Activated CD4-positive, alpha-beta T cell treated with anti-CD3 and anti-CD28 coated beads for 4 hours (primary cell): ENCODE results near the gene MYLK3.

Source experiments
- DNase-seq, 2 donors: peaks; one replicate each; pipeline ENCODE4 v3.0.0-alpha.2; 2020

The MYLK3 gene

GRCh38 chr16:46757339-46758050 is 9.4 kb upstream of the MYLK3 start:
- DNase-seq = no peak

- no peak for DNase-seq
Measured at GRCh38 chr16:46756772-46757171, 8.6 kb upstream of the MYLK3 start.

- DNase-seq = no peak
Measured at GRCh38 chr16:46753015-46753414, 4.9 kb upstream of the MYLK3 start.

GRCh38 chr16:46751381-46751780 is 3.2 kb upstream of the MYLK3 start:
- DNase-seq = no peak

- DNase-seq = no peak
Measured at GRCh38 chr16:46748775-46749705, 896 bp upstream of the MYLK3 start.

GRCh38 chr16:46746821-46747776 is 1.0 kb downstream of the MYLK3 start:
- DNase-seq = no peak

- DNase-seq = no peak
Measured at GRCh38 chr16:46745617-46746016, 2.5 kb downstream of the MYLK3 start.

- DNase-seq = no peak
Measured at GRCh38 chr16:46743232-46743719, 4.9 kb downstream of the MYLK3 start.

GRCh38 chr16:46739934-46740333 is 8.2 kb downstream of the MYLK3 start:
- DNase-seq = no peak

- DNase-seq = no peak
Measured at GRCh38 chr16:46737621-46738214, 10.4 kb downstream of the MYLK3 start.

- DNase-seq = no peak
Measured at GRCh38 chr16:46736695-46737094, 11.4 kb downstream of the MYLK3 start.

- DNase-seq = no peak
Measured at GRCh38 chr16:46733319-46733830, 14.8 kb downstream of the MYLK3 start.

- no peak for DNase-seq
Measured at GRCh38 chr16:46732561-46732960, 15.6 kb downstream of the MYLK3 start.

GRCh38 chr16:46731691-46732555 is 16.2 kb downstream of the MYLK3 start:
- no peak for DNase-seq

- DNase-seq = no peak
Measured at GRCh38 chr16:46730801-46731690, 17.1 kb downstream of the MYLK3 start.

GRCh38 chr16:46730126-46730525 is 18.0 kb downstream of the MYLK3 start:
- no peak for DNase-seq

- no peak for DNase-seq
Measured at GRCh38 chr16:46729326-46729995, 18.7 kb downstream of the MYLK3 start.

- no peak for DNase-seq
Measured at GRCh38 chr16:46728806-46729205, 19.3 kb downstream of the MYLK3 start.

GRCh38 chr16:46727630-46728029 is 20.5 kb downstream of the MYLK3 start:
- DNase-seq = no peak
